DMS53 treated with DMSO at 0.1 percent for 48 hours (cell line): ENCODE results near the gene KCNQ5.

Source experiments
- DNase-seq: peaks from one replicate; lab custom pipeline; 2025; ENCODE audit not compliant: unreplicated experiment; lab: John Stamatoyannopoulos, UW

Gene KCNQ5

GRCh38 chr6:72675396-72675795, 53.5 kb downstream of the KCNQ5 start:
- DNase-seq: no peak

- DNase-seq: no peak
These were observed 55.1 kb downstream of the KCNQ5 start for GRCh38 chr6:72676995-72677394.

- no peak for DNase-seq
These were observed 55.9 kb downstream of the KCNQ5 start for GRCh38 chr6:72677740-72678139.

GRCh38 chr6:72683797-72684196, 61.9 kb downstream of the KCNQ5 start:
- no peak for DNase-seq

GRCh38 chr6:72689107-72689954, 67.5 kb downstream of the KCNQ5 start:
- no peak for DNase-seq

GRCh38 chr6:72691249-72691648, 69.4 kb downstream of the KCNQ5 start:
- DNase-seq: no peak

- no peak for DNase-seq
These were observed 74.2 kb downstream of the KCNQ5 start for GRCh38 chr6:72696055-72696454.

- DNase-seq: no peak
These were observed 77.3 kb downstream of the KCNQ5 start for GRCh38 chr6:72699159-72699558.

GRCh38 chr6:72702421-72702820, 80.6 kb downstream of the KCNQ5 start:
- no peak for DNase-seq

DNA sequence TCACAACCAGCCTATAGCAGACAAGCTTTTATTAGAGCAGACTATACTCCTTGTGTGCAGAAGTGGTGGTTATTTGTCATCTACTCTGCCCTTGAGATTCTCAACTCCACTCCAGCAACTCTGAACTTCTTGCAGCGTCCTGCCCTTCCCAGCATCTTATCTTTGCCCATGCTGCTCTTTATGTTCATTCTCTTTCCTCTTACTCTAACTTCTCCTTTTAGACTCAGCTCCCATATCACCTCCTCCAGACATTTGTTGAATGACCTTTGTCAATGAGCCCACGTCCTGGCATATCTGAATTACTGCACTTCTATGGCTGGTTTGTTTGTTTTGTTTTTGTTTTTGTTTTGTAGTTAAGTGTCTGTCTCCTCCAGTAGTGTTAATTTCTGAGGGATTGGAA, 81.2 kb downstream of the KCNQ5 start:
- DNase-seq: no peak

DNA sequence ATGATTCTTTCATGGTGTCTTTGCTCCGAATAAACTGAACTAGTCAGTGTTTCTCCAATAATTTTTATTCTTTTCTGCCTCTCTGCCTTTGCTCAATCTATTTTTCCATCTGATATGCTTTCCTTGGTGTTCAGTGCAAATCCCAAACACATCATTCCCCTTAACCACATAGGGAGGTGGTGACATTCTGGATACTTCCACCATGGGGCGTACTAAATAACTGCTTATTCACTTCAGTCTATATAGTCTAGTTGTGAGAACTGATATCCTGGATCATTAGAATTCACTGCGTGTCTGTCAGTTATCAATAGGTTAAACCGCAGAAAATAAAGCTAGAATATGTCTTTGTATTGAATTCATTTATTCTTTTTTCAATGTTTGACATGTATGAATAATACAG, 83.1 kb downstream of the KCNQ5 start:
- no peak for DNase-seq

GRCh38 chr6:72709431-72709830, 87.6 kb downstream of the KCNQ5 start:
- DNase-seq: no peak

- no peak for DNase-seq
These were observed 89.9 kb downstream of the KCNQ5 start for GRCh38 chr6:72711731-72712130.

DNA sequence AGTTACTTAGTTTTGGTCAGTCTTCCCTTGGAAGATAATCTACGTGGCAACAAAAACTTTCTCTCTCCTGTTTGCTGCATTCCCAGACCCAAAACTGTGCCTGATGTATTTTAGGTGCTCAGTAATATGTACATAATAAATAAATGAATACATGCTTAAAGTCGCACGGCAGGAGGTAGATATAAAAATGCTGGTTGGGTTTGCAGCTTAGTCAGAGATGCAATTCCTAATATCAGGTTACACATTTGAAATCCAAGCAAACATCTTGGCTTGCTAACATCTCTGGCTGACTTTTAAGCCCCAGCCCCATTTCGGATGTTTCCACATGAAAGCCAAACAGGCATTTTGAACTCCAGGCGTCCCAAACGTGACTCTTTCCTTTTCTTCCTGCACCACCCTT, 91.0 kb downstream of the KCNQ5 start:
- no peak for DNase-seq

DNA sequence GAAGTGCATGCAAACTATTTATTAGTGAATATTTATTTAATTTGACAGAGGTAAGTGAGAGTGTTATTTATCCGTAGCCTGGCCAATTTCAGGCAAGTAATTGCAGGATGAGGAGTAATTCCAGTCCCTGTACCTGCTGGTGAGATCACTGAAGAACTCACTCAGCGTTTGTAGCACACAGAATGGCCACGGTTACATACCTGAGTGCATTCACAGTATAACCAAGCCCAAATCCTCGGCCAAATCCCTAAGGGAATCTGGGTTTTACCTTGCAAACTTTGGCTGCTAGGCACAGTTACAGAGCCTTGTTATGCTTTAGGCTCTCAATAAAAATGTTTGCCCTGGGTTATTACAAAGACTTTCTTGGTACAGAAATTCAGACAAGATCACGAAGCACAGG, 93.3 kb downstream of the KCNQ5 start:
- no peak for DNase-seq

DNA sequence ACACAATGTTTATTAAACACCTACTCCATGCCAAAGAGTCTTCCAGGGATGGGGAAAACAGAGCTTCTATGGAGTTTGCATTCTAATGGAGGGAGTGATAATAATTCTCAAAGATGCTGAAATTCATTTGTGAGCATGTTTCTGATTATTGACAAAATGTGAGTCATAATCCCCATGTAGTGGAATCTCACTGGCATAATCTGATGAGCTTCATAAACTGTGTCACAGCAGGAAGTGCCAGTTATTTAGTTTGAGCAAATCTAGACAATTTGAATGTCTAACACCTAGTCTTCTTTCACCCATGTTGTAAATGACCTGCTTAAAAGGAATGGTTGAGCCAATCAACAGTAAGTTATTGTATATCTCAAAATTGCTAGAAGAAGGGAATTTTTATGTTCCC, 95.1 kb downstream of the KCNQ5 start:
- peak; percentile 1 for DNase-seq

DNA sequence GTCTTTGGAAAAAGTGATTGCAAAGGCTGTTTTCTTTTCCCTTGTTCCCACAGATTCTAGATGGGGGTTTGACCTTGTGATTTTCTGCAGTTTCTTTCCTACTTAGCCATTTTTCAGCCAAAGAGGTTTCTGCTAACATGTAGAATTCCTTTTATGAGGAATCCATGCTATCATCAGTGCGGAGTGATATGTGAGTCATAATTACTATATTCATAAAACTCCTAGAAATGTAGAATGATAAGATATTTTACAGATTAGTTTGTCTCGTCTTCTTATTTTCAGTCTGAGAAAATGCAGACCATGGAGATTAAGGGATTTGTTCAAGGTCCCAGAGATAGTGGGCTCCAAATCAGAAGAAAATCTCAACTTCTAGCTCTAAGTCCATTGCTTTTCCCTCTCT, 98.6 kb downstream of the KCNQ5 start:
- no peak for DNase-seq

- no peak for DNase-seq
These were observed 99.5 kb downstream of the KCNQ5 start for GRCh38 chr6:72721346-72721745.

- DNase-seq: no peak
These were observed 102.7 kb downstream of the KCNQ5 start for GRCh38 chr6:72724545-72724944.

DNA sequence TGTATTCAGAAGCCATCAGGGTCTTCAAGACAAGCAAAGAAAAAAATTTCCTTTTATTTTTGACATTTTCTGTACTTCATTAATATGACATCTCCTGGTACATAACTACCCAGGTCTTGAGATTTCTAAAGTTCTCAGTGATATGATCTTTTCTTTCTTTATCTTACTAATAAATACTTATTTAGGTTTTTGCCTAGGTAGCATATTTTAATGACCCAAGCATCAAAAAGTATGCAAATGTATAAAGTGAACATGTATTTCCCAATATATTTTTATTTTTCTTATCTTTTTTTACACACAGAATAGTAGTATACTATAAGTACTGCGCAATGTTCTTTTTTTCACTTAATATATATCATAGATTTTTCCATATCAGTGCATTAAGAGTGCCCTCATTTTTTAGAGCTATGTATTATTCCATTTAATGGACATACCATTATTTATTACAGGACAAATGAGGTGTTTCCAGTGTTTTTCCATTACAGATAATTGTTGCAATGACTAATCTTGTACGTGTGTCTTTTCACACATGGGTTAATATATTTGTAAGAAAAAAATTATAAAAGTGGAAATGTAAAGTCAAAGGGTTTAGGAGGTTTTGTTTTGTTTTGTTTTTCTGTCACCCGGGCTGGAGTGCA, 107.0 kb downstream of the KCNQ5 start:
- DNase-seq: no peak

DNA sequence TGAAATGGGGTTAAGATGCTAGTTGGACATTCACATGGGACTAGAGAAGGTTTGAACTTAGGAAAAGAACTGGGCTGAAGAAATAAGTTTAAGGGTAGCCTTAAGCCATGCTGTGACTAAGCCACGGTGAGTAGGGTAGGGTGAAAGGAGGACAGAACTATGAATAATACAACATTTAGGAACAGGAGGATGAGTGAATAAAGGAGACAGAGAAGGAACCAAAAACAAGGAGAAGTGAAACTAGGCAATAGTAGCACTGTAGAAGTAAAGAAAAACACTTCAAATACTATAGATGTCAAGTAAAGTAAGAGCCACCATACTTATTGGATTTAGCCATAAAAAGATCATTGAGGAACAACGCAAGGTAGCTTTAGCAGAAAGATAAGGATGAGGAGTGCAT, 111.2 kb downstream of the KCNQ5 start:
- no peak for DNase-seq

DNA sequence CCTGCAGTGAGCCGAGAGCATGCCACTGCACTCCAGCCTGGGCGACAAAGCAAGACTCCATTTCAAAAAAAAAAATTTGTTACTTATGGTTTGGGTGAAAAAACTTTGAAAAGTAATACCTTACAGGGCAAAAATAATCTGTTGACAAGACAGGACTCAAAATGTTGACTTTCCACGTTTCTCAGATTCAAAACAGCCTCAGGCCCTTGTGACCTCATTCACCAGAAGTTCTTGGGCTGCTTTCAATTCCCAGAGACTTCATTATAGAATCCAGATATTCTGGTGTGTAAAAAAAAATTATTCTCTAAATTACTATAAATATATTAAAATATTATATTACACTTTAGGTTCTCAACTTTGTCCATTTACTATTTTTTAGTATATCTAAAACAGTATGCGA, 116.2 kb downstream of the KCNQ5 start:
- no peak for DNase-seq

GRCh38 chr6:72739368-72739779, 117.5 kb downstream of the KCNQ5 start:
- no peak for DNase-seq
